Measurements from ENCODE around the gene ARMH1.

- no peak for TF ChIP-seq CTCF (IDR thresholded peaks at IDR 0.05; ENCODE audit: low read depth, low read length)
- TF ChIP-seq POLR2A (IDR thresholded peaks at IDR 0.05; ENCODE audit: extremely low read depth, insufficient read length) = no peak
Observed at GRCh38 chr1:44636688-44637598, 37.6 kb upstream of the ARMH1 start.
